Prostate gland (tissue), 2 donors: ENCODE measurements around the gene CLCNKA.

Experiments
- POLR2A ChIP-seq: fragments of 450-650 bp; IDR thresholded peaks from one replicate; pipeline ENCODE4 v1.6.1; 2016; ENCODE audit warnings: antibody characterized with exemption, mild to moderate bottlenecking
- POLR2AphosphoS5 ChIP-seq: sonication (generic); formaldehyde crosslinking; IDR thresholded peaks from one replicate; pipeline ENCODE4 v1.6.1; 2017; ENCODE audit warnings: antibody characterized with exemption
- TF ChIP-seq, protein P1 (sequence below), 4 experiments: fragments of 200-600 bp in 2 of 4; fragments of 450-650 bp in 2 of 4; sonication (generic) in 2 of 4; IDR thresholded peaks; 1 replicate in 3 of 4; 2 replicates in 1 of 4; pipeline ENCODE4 v1.5.1; 2016 to 2019; ENCODE audit warnings: antibody characterized with exemption in 4 of 4, mild to moderate bottlenecking in 2 of 4, moderate library complexity in 2 of 4

- TF ChIP-seq, protein P1, sequence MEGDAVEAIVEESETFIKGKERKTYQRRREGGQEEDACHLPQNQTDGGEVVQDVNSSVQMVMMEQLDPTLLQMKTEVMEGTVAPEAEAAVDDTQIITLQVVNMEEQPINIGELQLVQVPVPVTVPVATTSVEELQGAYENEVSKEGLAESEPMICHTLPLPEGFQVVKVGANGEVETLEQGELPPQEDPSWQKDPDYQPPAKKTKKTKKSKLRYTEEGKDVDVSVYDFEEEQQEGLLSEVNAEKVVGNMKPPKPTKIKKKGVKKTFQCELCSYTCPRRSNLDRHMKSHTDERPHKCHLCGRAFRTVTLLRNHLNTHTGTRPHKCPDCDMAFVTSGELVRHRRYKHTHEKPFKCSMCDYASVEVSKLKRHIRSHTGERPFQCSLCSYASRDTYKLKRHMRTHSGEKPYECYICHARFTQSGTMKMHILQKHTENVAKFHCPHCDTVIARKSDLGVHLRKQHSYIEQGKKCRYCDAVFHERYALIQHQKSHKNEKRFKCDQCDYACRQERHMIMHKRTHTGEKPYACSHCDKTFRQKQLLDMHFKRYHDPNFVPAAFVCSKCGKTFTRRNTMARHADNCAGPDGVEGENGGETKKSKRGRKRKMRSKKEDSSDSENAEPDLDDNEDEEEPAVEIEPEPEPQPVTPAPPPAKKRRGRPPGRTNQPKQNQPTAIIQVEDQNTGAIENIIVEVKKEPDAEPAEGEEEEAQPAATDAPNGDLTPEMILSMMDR (IDR thresholded peaks at IDR 0.05): no peak
- TF ChIP-seq POLR2AphosphoS5 (peak; percentile 13), POLR2A (no peak)
These were observed 8.5 kb upstream of the CLCNKA start for GRCh38 chr1:16013220-16013907.
